ENCODE data around the gene GZF1.

GRCh38 chr20:23393996-23394775, 32.2 kb downstream of the GZF1 start:
- TF ChIP-seq POLR2A (IDR thresholded peaks at IDR 0.05) (no peak), CTCF (IDR thresholded peaks at IDR 0.05) (no peak)
